GM19025 (cell line): ENCODE measurements around the gene SIX3.
A peak's percentile ranks its signal among the peaks of the same experiment; 100 is the strongest.

Experiments used
- ATAC-seq: cut with Tn5 transposase; IDR thresholded peaks from one replicate; pipeline ENCODE4 v1.9.1; 2021; ENCODE audit warnings: mild to moderate bottlenecking, low read depth, moderate library complexity; ENCODE audit not compliant: unreplicated experiment

The SIX3 gene

DNA sequence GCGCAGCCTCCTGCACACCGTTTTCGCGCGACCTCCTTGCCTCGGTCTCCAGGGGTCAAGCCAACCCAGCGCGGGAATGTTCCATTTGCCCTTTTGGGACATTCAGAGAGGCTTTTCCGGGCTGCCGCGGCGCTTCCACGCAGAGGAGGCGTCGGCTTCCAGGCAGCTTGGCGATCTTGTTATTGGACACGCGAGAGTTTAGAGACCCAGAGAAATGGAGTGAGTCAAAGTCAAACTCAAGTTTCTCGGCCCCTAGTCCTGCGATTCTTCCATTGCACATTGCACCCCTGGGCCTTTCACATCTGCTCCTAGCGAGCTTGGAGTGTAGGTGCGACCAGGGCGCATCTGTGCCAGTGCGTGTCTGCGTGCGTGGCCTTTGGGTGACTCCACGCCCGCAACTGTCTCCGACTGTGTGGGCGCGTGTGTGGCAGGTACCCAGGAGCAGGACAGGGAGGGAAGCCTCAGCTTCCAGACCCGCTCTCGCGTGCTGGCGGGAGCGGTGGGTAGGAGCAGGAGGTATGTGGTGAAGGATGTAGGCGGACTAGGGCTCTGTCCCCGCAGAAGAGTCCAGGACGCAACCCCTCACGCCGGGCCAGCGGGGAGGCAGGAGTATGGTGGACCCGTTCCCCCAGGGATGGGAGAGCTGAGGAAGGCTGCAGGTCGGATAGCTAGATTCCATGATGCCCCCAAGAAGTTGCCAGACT lies 13.5 kb downstream of the SIX3 start:
- ATAC-seq: no peak

DNA sequence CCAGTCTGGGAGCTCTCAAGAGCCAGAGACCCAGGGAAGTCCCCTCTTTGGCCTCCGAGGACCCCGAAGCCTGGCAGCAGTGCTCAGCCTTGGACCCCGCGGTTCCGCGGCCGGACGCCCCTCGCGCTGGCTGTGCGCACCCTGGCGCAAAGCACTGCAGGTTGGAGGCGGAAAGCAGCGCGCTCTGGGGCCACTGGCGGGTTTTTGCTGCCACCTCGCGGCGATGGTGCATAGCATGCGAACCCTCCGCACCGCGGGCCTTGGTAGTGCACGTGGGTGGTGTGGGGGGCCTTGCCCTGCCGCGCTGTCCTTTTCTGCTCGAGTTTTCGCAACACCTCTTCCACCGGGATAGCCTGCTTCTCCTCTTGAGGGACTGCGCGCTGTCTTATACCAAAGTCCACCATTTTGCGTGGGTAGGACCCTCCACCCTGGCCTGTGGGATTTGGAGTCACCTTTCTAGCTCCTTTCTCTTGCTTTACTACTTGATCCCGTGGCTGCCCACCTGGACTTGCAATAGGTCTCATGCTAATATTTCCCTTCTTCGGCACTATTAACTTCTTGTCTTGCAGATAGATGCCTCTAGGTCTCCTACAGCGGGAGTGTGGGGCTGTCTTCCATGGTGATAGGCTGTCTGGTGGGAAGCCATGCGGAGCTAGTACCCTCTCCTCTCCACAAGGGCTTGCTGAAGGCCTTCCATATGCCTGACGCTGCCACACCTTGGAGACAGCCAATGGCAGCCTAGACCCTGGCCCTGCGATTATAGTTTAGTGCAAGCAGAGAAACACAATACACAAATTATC lies 14.3 kb downstream of the SIX3 start:
- ATAC-seq: peak; percentile 52

DNA sequence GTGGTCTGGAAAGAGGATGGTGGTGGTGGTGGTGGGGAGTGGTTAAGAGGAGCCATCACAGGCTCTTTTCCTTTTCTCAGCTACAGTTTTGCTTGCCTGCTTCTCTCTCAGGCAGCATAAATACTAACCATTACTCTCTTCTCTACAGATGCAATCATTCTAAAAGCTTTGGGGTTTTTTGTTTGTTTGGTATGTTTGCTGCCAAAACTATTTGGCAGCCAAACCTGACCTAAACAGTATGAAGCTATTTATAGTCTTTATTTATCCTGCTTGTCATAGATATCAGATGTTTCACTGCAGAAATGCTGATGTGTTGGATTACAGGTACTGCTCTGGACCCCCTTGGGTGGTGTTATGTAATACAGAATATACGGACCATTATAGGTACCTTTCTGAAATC lies 15.3 kb downstream of the SIX3 start:
- ATAC-seq: no peak

- ATAC-seq: no peak
Observed at GRCh38 chr2:44957656-44958327, 16.3 kb downstream of the SIX3 start.

- ATAC-seq: no peak
Observed at GRCh38 chr2:44959855-44960254, 18.4 kb downstream of the SIX3 start.

DNA sequence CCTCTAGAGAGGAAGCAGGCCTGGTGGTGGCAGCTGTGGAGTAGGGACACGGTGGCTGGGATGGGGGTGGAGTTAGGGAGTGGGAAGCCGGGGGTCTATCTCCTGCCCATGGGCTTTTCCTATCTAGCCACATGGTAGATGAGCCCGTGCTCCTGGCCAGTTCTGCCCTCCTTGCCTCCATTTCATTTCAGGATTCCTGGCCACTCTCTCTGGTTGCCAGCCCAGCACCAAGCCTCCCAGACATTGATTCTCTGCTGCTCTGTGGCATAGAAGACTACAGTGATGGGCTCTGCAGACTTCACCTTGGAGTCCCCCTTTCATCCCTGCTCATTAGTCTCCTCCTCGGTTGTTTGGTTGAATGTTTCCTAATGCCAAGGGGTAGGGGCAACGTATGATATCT lies 19.4 kb downstream of the SIX3 start:
- no peak for ATAC-seq

- no peak for ATAC-seq
Observed at GRCh38 chr2:44962176-44962695, 20.7 kb downstream of the SIX3 start.

DNA sequence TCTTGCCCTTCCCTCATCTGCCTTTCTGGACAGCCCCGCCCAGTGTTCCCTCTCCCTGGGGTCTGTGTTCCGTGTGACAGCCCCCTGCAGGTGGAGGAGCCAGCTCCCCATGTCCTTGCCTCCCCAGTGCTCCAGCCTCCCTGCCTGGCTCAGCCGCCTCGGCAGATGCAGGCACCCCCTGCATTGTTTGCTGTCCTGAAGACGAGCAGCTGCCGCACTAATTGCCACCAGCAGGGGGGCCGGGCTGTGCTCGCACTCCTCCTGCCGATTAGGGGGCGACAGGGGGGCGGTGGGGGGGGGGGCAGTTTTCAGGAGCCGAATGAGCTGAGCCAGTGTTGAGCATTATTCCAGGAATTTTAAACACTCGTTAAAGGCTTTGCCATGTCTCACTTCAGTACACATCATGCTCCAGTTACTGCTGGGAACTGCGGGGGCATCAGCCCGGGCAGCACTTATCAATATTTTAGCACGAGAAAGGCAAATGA lies 23.3 kb downstream of the SIX3 start:
- ATAC-seq: no peak

- ATAC-seq: no peak
Observed at GRCh38 chr2:44965684-44966083, 24.2 kb downstream of the SIX3 start.

- ATAC-seq: no peak
Observed at GRCh38 chr2:44967056-44967455, 25.6 kb downstream of the SIX3 start.

DNA sequence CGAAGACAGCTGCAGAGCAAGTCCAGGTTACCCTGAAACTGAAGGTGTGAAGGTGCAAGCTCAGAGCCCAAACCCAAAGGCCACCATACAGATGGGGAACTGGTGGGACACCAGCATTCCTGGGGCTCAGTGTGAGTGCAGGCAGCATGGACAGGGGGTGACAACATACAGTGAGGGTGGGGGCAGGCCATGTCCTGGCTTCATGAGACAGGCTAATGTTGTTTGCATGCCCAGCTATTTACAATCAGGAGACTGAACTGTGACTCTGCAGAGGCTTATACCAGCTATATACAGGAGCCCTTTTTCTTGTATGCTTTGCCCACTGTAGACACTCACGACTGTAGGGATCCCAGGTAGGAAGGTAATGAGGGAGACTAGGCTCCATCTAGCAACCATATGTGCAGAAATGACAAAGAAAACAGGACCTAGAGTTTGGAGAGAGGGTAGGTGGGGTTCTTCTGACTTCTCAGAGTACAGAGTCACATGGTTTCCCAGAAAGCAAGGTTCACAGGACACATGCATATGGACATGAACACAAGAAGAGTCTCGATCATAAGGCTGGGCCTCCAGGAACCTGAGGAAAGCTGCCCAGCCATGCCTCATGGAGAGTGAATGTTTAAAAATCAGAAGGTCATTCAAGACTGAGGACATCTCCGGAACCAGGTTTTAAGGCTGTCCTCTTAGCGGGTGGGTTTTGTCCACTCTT lies 26.4 kb downstream of the SIX3 start:
- ATAC-seq: no peak

GRCh38 chr2:44969936-44970335 lies 28.4 kb downstream of the SIX3 start:
- ATAC-seq: no peak

- ATAC-seq: no peak
Observed at GRCh38 chr2:44970846-44971450, 29.4 kb downstream of the SIX3 start.

GRCh38 chr2:44972771-44973535 lies 31.5 kb downstream of the SIX3 start:
- no peak for ATAC-seq

DNA sequence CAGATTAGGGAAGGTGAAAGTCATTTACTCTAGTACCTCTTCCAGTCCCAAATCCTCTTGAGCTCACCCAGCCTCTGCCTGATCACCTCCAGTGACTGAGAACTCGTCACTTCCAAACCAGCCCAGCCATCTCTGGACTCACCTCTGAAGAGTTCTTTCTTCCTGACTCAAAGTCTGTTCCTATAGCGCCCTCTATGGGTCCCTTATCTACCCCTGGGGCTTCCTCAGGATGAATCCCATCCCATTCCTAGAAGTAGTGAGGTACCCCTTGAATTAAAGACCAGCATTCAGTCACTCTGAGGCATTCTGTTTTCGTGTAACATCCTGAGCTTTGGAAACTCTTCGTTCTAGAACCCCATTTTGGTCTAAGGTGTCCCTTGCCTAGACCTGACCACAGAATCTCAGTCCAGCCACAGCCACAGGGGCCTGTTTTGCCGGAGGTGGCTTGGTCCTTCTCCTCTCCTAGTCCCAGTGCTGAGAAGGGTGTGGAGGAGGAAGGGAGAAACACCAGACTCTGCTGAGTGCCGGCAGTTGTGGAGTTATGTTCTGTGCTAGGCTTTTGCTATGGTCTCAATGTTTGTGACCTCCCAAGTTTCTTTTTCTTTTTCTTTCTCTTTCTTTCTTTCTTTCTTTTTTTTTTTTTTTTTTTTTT lies 32.7 kb downstream of the SIX3 start:
- no peak for ATAC-seq

DNA sequence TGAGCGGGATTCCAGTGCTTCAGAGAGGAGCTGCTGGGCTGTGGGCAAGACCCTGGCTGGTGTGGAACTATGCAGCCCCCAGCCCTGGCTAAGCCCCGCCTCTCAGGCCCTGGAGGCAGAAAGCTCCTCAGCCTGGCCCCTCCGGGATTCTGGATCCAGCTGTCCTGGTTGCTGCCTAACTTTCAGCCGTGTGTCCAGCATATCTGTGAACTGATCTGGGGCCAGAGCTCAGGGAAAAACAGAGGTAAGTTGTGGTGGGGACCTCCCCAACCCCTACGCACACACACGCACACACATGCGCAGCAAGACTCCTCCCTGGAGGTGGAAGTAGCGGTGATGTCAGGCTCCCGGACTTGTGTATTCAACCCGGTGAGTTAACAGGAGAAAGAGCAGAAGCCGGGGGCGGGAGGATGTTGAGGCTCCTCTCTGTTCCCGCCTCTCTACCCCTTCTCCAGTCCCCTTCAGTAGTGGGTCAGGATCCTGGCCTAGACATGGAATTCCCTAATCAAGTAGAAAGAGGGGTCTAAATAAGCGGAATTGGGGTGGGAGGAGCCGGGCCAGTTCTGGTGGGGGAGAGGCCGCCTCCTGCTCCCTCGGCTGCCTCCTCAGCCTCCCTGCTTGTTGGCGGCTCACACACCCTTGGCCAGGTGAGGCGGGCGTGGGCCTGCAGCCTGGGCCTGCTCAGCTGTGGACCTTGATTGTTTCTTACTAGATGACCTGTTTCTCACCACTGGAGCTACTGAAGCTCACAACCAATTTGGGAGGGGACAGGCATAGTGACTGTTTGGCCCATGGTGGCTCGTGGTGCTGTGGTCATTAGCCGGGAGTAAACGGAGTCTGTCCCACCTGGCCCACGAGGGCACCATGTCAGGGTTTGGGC lies 34.3 kb downstream of the SIX3 start:
- no peak for ATAC-seq

GRCh38 chr2:44979581-44979980 lies 38.1 kb downstream of the SIX3 start:
- ATAC-seq: no peak
